ENCODE results near the gene FAM236A.
"Not testable (repeated sequence)": the region's sequence is repeated elsewhere in the genome, so short reads cannot be mapped to it uniquely, and the experiment has no call there.

The FAM236A gene

GRCh38 chrX:72971859-72972258 is 33.9 kb downstream of the FAM236A start:
- H3K4me1 ChIP-seq (ENCODE audit: insufficient read depth, low read length); H3K9me3 ChIP-seq (ENCODE audit: insufficient read depth, low read depth, low read length); H3K36me3 ChIP-seq (ENCODE audit: insufficient read depth, low read length); H3K27ac ChIP-seq (ENCODE audit: low read depth, low read length); H3K9ac ChIP-seq (ENCODE audit: low read depth, low read length); H3K27me3 ChIP-seq (ENCODE audit: insufficient read depth, low read length); H3K4me3 ChIP-seq (ENCODE audit: low read length): not testable (repeated sequence)
- WGBS, result no CpG with 5 or more reads among the region's 5 CpGs

- not testable (repeated sequence) for H3K9me3 ChIP-seq (ENCODE audit: insufficient read depth, low read depth, low read length); H3K4me1 ChIP-seq (ENCODE audit: insufficient read depth, low read length); H3K4me3 ChIP-seq (ENCODE audit: low read length); H3K9ac ChIP-seq (ENCODE audit: low read depth, low read length); H3K27me3 ChIP-seq (ENCODE audit: insufficient read depth, low read length); H3K27ac ChIP-seq (ENCODE audit: low read depth, low read length); H3K36me3 ChIP-seq (ENCODE audit: insufficient read depth, low read length)
- no CpG with 5 or more reads among the region's 7 CpGs for WGBS
Observed at GRCh38 chrX:72974885-72975284, 36.9 kb downstream of the FAM236A start.

GRCh38 chrX:72980894-72981469 is 43.0 kb downstream of the FAM236A start:
- H3K9me3 ChIP-seq (ENCODE audit: insufficient read depth, low read depth, low read length); H3K27ac ChIP-seq (ENCODE audit: low read depth, low read length); H3K27me3 ChIP-seq (ENCODE audit: insufficient read depth, low read length); H3K4me1 ChIP-seq (ENCODE audit: insufficient read depth, low read length); H3K9ac ChIP-seq (ENCODE audit: low read depth, low read length); H3K36me3 ChIP-seq (ENCODE audit: insufficient read depth, low read length); H3K4me3 ChIP-seq (ENCODE audit: low read length): not testable (repeated sequence)
- WGBS, result 71% methylated on average over 5 of the region's 5 CpGs

Data from HUES64 (cell line).